Stomach (tissue), 9 donors: ENCODE data around the gene POLE. TPM values are rescaled to one million over a fixed set of nuclear protein-coding genes. Genes with fewer than 3 reads are reported as not detected.

Experiments
- DNase-seq, 2 donors: peaks; one replicate each; pipeline versions ENCODE4 v3.0.0 to v3.0.0-alpha.2; 2013 to 2019
- H3K27ac ChIP-seq, 5 donors: fragments of 200-600 bp in 4 of 5; sonication (generic) in 4 of 5; one replicate each; pipeline ENCODE4 v1.5.1; 2013 to 2019; ENCODE audit warnings: mild to moderate bottlenecking in 1 of 5, moderate library complexity in 1 of 5
- H3K27me3 ChIP-seq, 3 donors: fragments of 200-600 bp; sonication (generic); one replicate each; pipeline ENCODE4 v1.5.1; 2017 to 2019; ENCODE audit warnings: mixed run types in 1 of 3
- H3K36me3 ChIP-seq, 4 donors: fragments of 200-600 bp; sonication (generic); 1 replicate in 3 of 4; 2 replicates in 1 of 4; pipeline ENCODE4 v1.5.1; 2016 to 2019
- H3K4me1 ChIP-seq, 4 donors: fragments of 200-600 bp; sonication (generic); one replicate each; pipeline ENCODE4 v1.5.1; 2016 to 2019
- H3K4me3 ChIP-seq, 4 donors: fragments of 200-600 bp; sonication (generic) in 3 of 4; one replicate each; pipeline ENCODE4 v1.5.1; 2016 to 2019; ENCODE audit warnings: mild to moderate bottlenecking in 1 of 4
- H3K9me3 ChIP-seq, 4 donors: fragments of 200-600 bp; sonication (generic); one replicate each; pipeline ENCODE4 v1.5.1; 2016 to 2019
- CTCF ChIP-seq, 7 experiments: fragments of 450-650 bp in 4 of 7; fragments of 200-600 bp in 3 of 7; sonication (generic) in 3 of 7; IDR thresholded peaks; one replicate each; pipeline ENCODE4 v1.5.1; 2016 to 2019; ENCODE audit warnings: antibody characterized with exemption in 7 of 7, control low read depth in 2 of 7, mild to moderate bottlenecking in 1 of 7
- EP300 ChIP-seq: sonication (generic); formaldehyde crosslinking; IDR thresholded peaks from one replicate; pipeline ENCODE4 v1.6.1; 2017; ENCODE audit warnings: antibody characterized with exemption
- POLR2A ChIP-seq, 4 donors: fragments of 450-650 bp; IDR thresholded peaks; one replicate each; pipeline ENCODE4 v1.6.1; 2016; ENCODE audit warnings: antibody characterized with exemption in 4 of 4, control low read depth in 2 of 4, mild to moderate bottlenecking in 1 of 4, moderate library complexity in 1 of 4
- POLR2AphosphoS5 ChIP-seq, 3 donors: sonication (generic); formaldehyde crosslinking; IDR thresholded peaks; one replicate each; pipeline ENCODE4 v1.6.1; 2016; ENCODE audit warnings: antibody characterized with exemption in 3 of 3
- WGBS, 5 donors: extraction: QIAGEN DNeasy Blood & Tissue Kit in 3 of 5; methylation state at CpG; one replicate each; pipeline versions ENCODE4 v1.1.5 to v1.1.7; 2013 to 2018; 5-methylcytosine and 5-hydroxymethylcytosine counted together
- intact Hi-C: fragments of 100-400 bp; cut with DNase I; formaldehyde crosslinking; loops from one replicate; pipeline ENCODE4 v1.15.1; 2023; ENCODE audit warnings: low total_unique reads
- polyA plus RNA-seq, 3 donors: library from polyadenylated mRNA; stranded (reverse); fragments of 200-250 nt; gene quantifications; one replicate each; pipeline ENCODE4 v1.2.3, GENCODE V29; 2013
- total RNA-seq, 5 donors: library from RNA; depleted of rRNA; stranded (reverse); fragments of >200 nt; gene quantifications; one replicate each; pipeline versions ENCODE4 v1.1.0 to v1.2.3, GENCODE V29; 2014 to 2016
- donor health status: healthy with polysubstance abuse.
- donor health status: Bipolar disorder and iron deficiency.
- donor health status: healthy.

POLE gene
- total and polyA plus RNA-seq, 8 donors, result 12.7 to 144 (median 43.3) TPM

DNA sequence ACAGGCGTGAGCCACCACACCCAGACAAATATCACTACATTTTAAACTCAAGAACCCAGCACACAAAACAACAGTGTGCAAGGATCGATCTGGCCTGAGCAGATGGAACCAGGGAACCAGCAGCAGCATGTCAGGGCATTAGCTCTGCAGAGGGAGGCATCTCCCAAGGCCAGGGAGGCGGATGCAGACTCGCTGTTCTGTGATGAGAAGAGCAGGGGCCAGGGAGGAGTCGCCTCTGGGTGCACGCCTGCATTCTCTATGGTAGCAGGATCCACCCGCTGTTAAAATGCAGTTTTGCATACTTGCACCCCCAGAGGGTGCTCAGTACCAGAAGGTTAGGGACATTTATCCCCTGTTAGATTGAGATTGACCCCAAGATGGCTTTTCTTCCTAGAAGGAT lies 41.4 kb upstream of the POLE start:
- Histone ChIP-seq H3K4me1 (no peaks in the 10 kb centered on the region), H3K9me3 (no peaks in the 10 kb centered on the region), H3K27me3 (no peaks in the 10 kb centered on the region), H3K36me3 (peaks cover 91 to 97% (median 96%) of the 10 kb centered on the region in 4 donors), H3K4me3 (no peak overlapping the region), H3K27ac (no peak overlapping the region)
- TF ChIP-seq POLR2AphosphoS5 (IDR thresholded peaks at IDR 0.05) (no peak), POLR2A (IDR thresholded peaks at IDR 0.05) (no peak), CTCF (IDR thresholded peaks at IDR 0.05) (no peak), EP300 (no peak)
- intact Hi-C loops, result no loop called here
- whole genome bisulfite sequencing, 5 donors, result 94 to 100% (median 97%) methylated on average over 2 to 7 of the region's 7 CpGs
- DNase-seq, result no peak

DNA sequence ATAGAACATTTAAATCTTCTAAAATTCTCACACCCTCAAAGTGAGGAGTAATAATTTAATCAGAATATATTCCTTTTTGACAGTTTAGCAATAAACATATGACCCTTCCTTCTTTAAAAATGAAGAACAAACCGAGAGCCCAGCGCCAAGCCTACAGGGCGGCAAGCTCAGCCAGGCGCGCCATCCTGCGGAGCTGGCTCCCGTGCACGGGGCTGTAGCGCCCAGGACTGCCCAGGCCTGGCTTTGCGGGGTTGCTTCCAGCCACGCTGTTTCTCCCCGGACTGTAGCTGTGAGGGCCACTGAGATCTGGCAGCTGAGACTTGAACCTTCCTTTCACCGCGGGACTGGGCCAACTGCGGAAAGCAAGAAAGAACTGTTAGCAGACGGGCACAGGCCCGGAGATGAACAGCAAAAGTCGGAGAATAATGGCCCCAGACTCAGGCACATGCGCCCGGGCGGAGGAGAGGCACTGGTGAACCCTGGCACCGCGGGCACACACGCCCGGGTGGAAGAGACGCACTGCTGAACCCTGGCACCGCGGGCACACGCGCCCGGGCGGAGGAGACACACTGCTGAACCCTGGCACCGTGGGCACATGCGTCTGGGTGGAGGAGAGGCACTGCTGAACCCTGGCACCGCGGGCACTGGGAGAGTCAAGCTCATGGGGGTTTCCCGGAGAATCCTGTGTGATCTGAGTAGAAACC lies 40.1 kb upstream of the POLE start:
- no peak for DNase-seq
- no peak for TF ChIP-seq CTCF (IDR thresholded peaks at IDR 0.05)
- WGBS, 5 donors, result 91 to 96% (median 94%) methylated on average over 34 to 37 of the region's 37 CpGs
- Histone ChIP-seq H3K27me3 (no peaks in the 10 kb centered on the region), H3K27ac (no peak overlapping the region), H3K4me1 (no peaks in the 10 kb centered on the region), H3K9me3 (no peaks in the 10 kb centered on the region), H3K36me3 (peaks cover 91 to 97% (median 96%) of the 10 kb centered on the region in 4 donors), H3K4me3 (no peak overlapping the region)
- intact Hi-C loops, result no loop called here

- Histone ChIP-seq H3K4me1 (no peaks in the 10 kb centered on the region), H3K36me3 (peaks cover 82 to 97% (median 96%) of the 10 kb centered on the region in 4 donors), H3K27ac (no peak overlapping the region), H3K27me3 (no peaks in the 10 kb centered on the region), H3K9me3 (no peaks in the 10 kb centered on the region), H3K4me3 (no peak overlapping the region)
- DNase-seq, result no peak
- 94 to 96% (median 95%) methylated on average over 12 of the region's 12 CpGs for WGBS, 5 donors
- intact Hi-C loops, result no loop called here
- no peak for TF ChIP-seq EP300
- TF ChIP-seq POLR2A (IDR thresholded peaks at IDR 0.05), result no peak
- no peak for TF ChIP-seq POLR2AphosphoS5 (IDR thresholded peaks at IDR 0.05)
- no peak for TF ChIP-seq CTCF (IDR thresholded peaks at IDR 0.05)
Observed at GRCh38 chr12:132726386-132726785, 39.2 kb upstream of the POLE start.

DNA sequence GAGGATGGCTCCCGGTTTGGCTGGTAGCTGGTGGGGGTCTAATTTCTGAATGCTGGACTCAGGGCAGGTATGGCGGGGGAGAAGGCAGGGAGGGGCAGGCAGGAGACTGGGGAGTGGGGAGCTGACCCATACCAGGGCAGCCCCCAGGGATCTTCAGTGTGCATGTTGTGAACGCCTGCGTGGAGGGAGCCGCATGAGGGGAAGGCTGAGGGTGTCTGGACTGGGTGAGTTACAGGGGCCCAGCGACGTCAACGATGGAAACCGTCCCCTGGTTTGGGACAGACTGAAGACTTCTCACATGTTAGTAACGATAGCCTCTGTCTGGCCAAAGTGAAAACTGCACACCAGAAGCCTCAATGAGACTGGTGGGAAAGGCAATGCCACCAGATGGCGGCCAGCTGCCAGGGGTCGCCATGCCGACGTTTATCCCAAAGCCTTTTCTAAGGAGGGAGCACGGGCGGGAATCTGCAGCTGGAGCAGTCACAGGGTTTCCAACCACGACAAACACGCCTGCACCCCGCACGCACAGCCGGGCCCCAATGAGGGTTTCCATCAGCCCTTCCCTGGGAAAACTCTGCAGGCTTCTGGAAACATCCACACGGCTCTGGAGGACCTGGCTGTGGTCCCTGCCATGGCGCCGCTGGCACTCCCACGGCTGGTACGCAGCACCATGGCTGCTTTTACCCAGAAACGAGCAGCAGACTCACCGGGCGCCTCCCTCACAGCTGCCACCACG lies 37.5 kb upstream of the POLE start:
- no peak for DNase-seq
- no peak for TF ChIP-seq EP300
- no peak for TF ChIP-seq CTCF (IDR thresholded peaks at IDR 0.05)
- H3K36me3 ChIP-seq, result peaks cover 76 to 97% (median 96%) of the 10 kb centered on the region in 4 donors
- no peak overlapping the region for H3K27ac ChIP-seq
- WGBS, 5 donors, result 86 to 93% (median 88%) methylated on average over 29 to 30 of the region's 30 CpGs
- no peak overlapping the region for H3K4me3 ChIP-seq
- no peaks in the 10 kb centered on the region for H3K27me3 ChIP-seq
- intact Hi-C loops, result no loop called here
- no peaks in the 10 kb centered on the region for H3K4me1 ChIP-seq
- no peaks in the 10 kb centered on the region for H3K9me3 ChIP-seq
